Pancreas (tissue), 10 donors: ENCODE results near the gene GFY. TPM values are rescaled to one million over a fixed set of nuclear protein-coding genes. Genes with fewer than 3 reads are reported as not detected.

Source experiments
- ATAC-seq, 4 donors: fragments of 200-7000 bp; cut with Tn5 transposase; one replicate each; pipeline versions ENCODE4 v1.8.0 to v1.9.1; 2020; ENCODE audit warnings: mild to moderate bottlenecking in 4 of 4, moderate library complexity in 4 of 4
- DNase-seq, 6 donors: peaks; one replicate each; pipeline ENCODE4 v3.0.0-alpha.2; 2020
- FAIRE-seq: peaks from 2 replicates; lab custom pipeline; 2012; peaks lifted over from hg19 to GRCh38; lab: Jason Lieb, UNC
- H3K27ac ChIP-seq, 4 donors: fragments of 200-600 bp; sonication (generic); 1 replicate in 3 of 4; 2 replicates in 1 of 4; pipeline versions ENCODE4 v1.5.0 to v1.8.0; 2020
- H3K27me3 ChIP-seq, 4 donors: fragments of 200-600 bp; one replicate each; pipeline ENCODE4 v1.8.0; 2021
- H3K36me3 ChIP-seq, 3 donors: fragments of 200-600 bp; sonication (generic) in 1 of 3; one replicate each; pipeline versions ENCODE4 v1.5.0 to v1.8.0; 2020 to 2021
- H3K4me1 ChIP-seq, 3 donors: fragments of 200-600 bp; one replicate each; pipeline ENCODE4 v1.8.0; 2021
- H3K4me3 ChIP-seq, 4 donors: fragments of 200-600 bp; sonication (generic) in 2 of 4; one replicate each; pipeline versions ENCODE4 v1.5.0 to v1.8.0; 2020 to 2021
- H3K9me3 ChIP-seq, 4 donors: fragments of 200-600 bp; one replicate each; pipeline ENCODE4 v1.8.0; 2021
- WGBS, 2 donors: extraction: QIAGEN DNeasy Blood & Tissue Kit; methylation state at CpG; one replicate each; pipeline ENCODE4 v1.1.7; 2013; 5-methylcytosine and 5-hydroxymethylcytosine counted together
- intact Hi-C, 3 donors: fragments of 100-400 bp; cut with DNase I; formaldehyde crosslinking; loops; one replicate each; pipeline versions ENCODE4 v1.11.1 to v1.14.2; 2022
- polyA plus RNA-seq, 2 donors: library from polyadenylated mRNA; stranded (reverse); fragments of 200-250 nt; gene quantifications; one replicate each; pipeline ENCODE4 v1.2.3, GENCODE V29; 2013
- total RNA-seq, 6 donors: library from RNA; stranded (reverse); fragmentation: NEBNext Ultra II Directional in 4 of 6; extraction: Animal tissue kit (Norgen Biotek cat#: 25700) in 4 of 6; gene quantifications; one replicate each; pipeline versions ENCODE4 v1.2.1 to v1.2.4, GENCODE V29; 2021 to 2023
- TF ChIP-seq, protein P1 (sequence below), 4 donors: fragments of 200-600 bp; sonication (generic) in 3 of 4; IDR thresholded peaks; one replicate each; pipeline versions ENCODE4 v1.5.0 to v1.8.0; 2021; ENCODE audit warnings: antibody characterized with exemption in 4 of 4
- donor health status: healthy with polysubstance abuse.
- donor health status: DM: no; HTN: no; CAD: no; lungs with moderate emphysema.
- donor health status: DM: no; HTN: no; CAD: no.
- donor health status: control.
- donor health status: control.
- donor health status: Bipolar disorder and iron deficiency.
- donor health status: DM: yes; HTN: yes; CAD: no.
- donor health status: DM: no; HTN: no; CAD: no.
- donor health status: DM: no; HTN: no; CAD: no.
- donor health status: DM: yes; HTN: yes; CAD: no.

The GFY gene
- total and polyA plus RNA-seq, 8 donors, result not detected

DNA sequence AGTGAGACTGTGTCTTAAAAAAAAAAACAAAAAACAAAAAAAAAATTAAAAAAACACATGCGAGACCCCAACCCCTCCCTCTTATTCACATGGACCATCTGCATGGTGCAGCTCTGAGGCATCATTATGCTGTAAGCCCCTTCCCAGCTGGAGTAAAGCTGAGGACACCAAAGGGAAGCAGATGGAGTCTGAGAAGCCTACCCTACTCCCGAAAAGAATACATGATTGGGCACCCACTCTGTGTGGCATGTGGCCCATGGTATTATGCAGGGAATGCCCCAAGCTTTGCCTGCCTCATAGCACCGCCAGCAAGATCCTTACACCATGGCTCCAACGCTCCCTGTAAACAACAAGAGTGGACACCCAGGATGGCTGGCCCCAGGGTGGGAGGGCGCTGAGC lies 6.7 kb upstream of the GFY start:
- Histone ChIP-seq H3K4me3 (no peak overlapping the region), H3K27ac (no peak overlapping the region), H3K4me1 (no peaks in the 10 kb centered on the region), H3K27me3 (peaks cover 0 to 15% (median 8%) of the 10 kb centered on the region in 4 donors), H3K9me3 (no peaks in the 10 kb centered on the region), H3K36me3 (no peaks in the 10 kb centered on the region)
- no peak for ATAC-seq
- 57 to 68% methylated on average over 5 of the region's 5 CpGs for WGBS, 2 donors
- TF ChIP-seq, protein P1, sequence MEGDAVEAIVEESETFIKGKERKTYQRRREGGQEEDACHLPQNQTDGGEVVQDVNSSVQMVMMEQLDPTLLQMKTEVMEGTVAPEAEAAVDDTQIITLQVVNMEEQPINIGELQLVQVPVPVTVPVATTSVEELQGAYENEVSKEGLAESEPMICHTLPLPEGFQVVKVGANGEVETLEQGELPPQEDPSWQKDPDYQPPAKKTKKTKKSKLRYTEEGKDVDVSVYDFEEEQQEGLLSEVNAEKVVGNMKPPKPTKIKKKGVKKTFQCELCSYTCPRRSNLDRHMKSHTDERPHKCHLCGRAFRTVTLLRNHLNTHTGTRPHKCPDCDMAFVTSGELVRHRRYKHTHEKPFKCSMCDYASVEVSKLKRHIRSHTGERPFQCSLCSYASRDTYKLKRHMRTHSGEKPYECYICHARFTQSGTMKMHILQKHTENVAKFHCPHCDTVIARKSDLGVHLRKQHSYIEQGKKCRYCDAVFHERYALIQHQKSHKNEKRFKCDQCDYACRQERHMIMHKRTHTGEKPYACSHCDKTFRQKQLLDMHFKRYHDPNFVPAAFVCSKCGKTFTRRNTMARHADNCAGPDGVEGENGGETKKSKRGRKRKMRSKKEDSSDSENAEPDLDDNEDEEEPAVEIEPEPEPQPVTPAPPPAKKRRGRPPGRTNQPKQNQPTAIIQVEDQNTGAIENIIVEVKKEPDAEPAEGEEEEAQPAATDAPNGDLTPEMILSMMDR (IDR thresholded peaks at IDR 0.05), result no peak
- intact Hi-C loops, result no loop called here
- no peak for FAIRE-seq
- DNase-seq, result no peak

DNA sequence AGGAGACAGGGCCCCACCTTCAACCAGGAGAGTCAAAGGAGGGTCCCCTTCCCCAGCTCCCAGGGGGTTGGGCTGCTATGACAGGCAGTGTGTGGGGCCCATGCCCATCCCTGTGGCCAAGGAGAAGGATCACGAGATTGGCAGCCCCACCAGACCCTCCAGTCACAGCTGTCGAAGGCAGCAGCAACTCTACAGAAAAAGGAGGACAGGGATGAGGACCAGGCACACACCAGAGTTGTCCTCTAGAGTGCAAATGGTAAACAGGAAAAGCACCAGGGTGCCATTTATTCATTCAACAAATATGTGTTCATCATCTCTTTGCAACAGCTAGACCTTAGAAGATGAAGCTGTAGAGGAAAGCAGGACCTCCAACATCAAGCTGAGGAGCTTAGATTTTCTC lies 6.0 kb upstream of the GFY start:
- peaks cover 0 to 21% (median 11%) of the 10 kb centered on the region in 4 donors for H3K27me3 ChIP-seq
- no peak for FAIRE-seq

DNA sequence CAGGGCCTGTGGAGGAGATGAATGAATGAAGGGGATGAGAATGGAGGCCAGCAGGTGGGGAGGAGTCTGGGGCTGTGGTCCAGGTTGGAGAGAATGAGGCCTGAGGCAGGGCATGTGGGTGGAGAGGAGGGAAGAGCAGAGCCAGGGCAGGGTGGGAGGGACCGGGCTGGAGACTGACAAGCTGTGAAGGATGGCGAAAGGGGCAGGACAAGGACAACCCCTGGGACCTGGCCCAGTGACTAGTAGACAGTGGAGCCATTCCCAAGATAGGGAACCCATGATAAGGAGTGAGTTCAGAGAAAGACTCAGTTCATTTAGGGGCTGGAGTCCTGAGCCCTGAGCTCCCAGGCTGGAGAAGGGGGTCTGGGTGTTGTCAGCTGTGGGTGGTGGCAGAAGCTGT lies 5.0 kb upstream of the GFY start:
- peaks cover 0 to 21% (median 11%) of the 10 kb centered on the region in 4 donors for H3K27me3 ChIP-seq
- intact Hi-C loops, result no loop called here
- H3K4me1 ChIP-seq, result no peaks in the 10 kb centered on the region
- ATAC-seq, result no peak
- no peak overlapping the region for H3K4me3 ChIP-seq
- no peak overlapping the region for H3K27ac ChIP-seq
- DNase-seq, result no peak
- TF ChIP-seq, protein P1 (IDR thresholded peaks at IDR 0.05), result no peak
- no peaks in the 10 kb centered on the region for H3K9me3 ChIP-seq
- FAIRE-seq, result no peak
- 69 to 78% methylated on average over 2 of the region's 2 CpGs for WGBS, 2 donors
- H3K36me3 ChIP-seq, result no peaks in the 10 kb centered on the region

More for the DNA sequence above, 6.0 kb upstream of the GFY start:
- Histone ChIP-seq H3K9me3 (no peaks in the 10 kb centered on the region), H3K36me3 (no peaks in the 10 kb centered on the region), H3K27ac (no peak overlapping the region), H3K4me1 (no peaks in the 10 kb centered on the region), H3K4me3 (no peak overlapping the region)
- intact Hi-C loops, result no loop called here
- ATAC-seq, result no peak
- DNase-seq, result no peak
- TF ChIP-seq, protein P1 (IDR thresholded peaks at IDR 0.05), result no peak
- 39 to 48% methylated on average over 2 of the region's 2 CpGs for WGBS, 2 donors

DNA sequence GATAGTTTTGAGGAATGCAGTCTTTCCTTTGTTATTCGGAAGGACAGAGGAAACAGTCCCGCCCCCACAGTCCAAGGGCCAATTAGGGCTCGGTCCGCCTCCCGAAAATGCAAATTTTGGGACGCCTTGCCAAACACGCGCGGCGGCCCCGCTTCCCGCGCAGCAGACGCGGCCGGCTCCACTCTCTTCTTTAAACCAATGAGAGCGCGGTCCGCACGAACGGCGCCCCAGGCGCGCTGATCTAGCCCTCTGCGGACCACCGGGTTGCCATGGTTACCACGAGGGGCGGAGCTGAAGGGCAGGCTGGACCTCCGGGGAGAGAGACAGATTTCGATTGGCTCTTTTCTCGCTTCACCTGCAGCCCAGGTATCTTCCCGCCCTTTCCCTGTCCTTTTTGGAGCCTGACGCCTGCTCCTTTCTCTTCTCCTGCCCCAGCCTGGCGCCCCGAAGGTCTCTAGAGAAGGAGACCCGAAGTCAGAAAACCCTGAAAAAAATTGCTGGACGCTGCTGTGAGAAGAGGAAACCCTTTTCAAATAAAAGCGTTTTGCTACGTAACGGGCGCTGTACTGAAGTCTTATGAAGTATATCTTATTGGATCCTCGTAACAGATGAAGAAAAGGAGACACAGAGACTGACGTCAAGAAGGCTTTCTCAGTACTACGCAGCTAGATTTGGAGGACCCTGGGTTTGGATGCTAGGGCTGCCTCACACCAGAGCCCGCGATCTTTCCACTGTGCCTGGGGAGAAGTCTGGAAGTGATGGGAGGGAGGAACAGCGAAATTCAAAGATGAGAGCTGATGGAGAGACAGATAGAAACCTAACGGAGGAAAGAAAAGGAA lies 3.9 kb upstream of the GFY start:
- Histone ChIP-seq H3K9me3 (no peaks in the 10 kb centered on the region), H3K36me3 (no peaks in the 10 kb centered on the region), H3K27me3 (peaks cover 0 to 27% (median 11%) of the 10 kb centered on the region in 4 donors), H3K27ac (no peak overlapping the region), H3K4me1 (no peaks in the 10 kb centered on the region), H3K4me3 (peak overlapping the region in 2 of 4 donors; percentile 24 to 33)
- intact Hi-C loops, result no loop called here
- FAIRE-seq (no peak), ATAC-seq (peak; percentile 73 to 91 (median 86)), DNase-seq (peak; percentile 40 to 81 (median 60))
- TF ChIP-seq, protein P1 (IDR thresholded peaks at IDR 0.05), result no peak
- 9% methylated on average over 48 of the region's 48 CpGs for WGBS, 2 donors

GRCh38 chr19:49421878-49422202 lies 3.3 kb upstream of the GFY start:
- no peak for FAIRE-seq
- no peak for ATAC-seq
- H3K4me1 ChIP-seq, result no peaks in the 10 kb centered on the region
- H3K9me3 ChIP-seq, result no peaks in the 10 kb centered on the region
- peaks cover 0 to 33% (median 11%) of the 10 kb centered on the region in 4 donors for H3K27me3 ChIP-seq
- no peak overlapping the region for H3K27ac ChIP-seq
- no peak overlapping the region for H3K4me3 ChIP-seq
- TF ChIP-seq, protein P1 (IDR thresholded peaks at IDR 0.05), result no peak
- no peak for DNase-seq
- intact Hi-C loops, result no loop called here
- WGBS, 2 donors, result 27 to 38% methylated on average over 2 to 3 of the region's 3 CpGs
- H3K36me3 ChIP-seq, result no peaks in the 10 kb centered on the region
